ENCODE data around the gene PGLYRP1. TPM values are rescaled to one million over a fixed set of nuclear protein-coding genes. Genes with fewer than 3 reads are reported as not detected.

The PGLYRP1 gene
- total RNA-seq, 2 donors from 2014 or later, result not detected

GRCh38 chr19:45981350-45981749 lies 41.5 kb downstream of the PGLYRP1 start:
- no peak overlapping the region for H3K27ac ChIP-seq
- DNase-seq (ENCODE audit: low spot score), result no peak
- no peaks in the 10 kb centered on the region for H3K4me1 ChIP-seq (replicated peaks)
- H3K27me3 ChIP-seq (replicated peaks; ENCODE audit: insufficient read depth), result no peaks in the 10 kb centered on the region
- TF ChIP-seq POLR2A (IDR thresholded peaks at IDR 0.05) (no peak), POLR2AphosphoS5 (IDR thresholded peaks at IDR 0.05) (no peak)
- TF ChIP-seq, protein P1, sequence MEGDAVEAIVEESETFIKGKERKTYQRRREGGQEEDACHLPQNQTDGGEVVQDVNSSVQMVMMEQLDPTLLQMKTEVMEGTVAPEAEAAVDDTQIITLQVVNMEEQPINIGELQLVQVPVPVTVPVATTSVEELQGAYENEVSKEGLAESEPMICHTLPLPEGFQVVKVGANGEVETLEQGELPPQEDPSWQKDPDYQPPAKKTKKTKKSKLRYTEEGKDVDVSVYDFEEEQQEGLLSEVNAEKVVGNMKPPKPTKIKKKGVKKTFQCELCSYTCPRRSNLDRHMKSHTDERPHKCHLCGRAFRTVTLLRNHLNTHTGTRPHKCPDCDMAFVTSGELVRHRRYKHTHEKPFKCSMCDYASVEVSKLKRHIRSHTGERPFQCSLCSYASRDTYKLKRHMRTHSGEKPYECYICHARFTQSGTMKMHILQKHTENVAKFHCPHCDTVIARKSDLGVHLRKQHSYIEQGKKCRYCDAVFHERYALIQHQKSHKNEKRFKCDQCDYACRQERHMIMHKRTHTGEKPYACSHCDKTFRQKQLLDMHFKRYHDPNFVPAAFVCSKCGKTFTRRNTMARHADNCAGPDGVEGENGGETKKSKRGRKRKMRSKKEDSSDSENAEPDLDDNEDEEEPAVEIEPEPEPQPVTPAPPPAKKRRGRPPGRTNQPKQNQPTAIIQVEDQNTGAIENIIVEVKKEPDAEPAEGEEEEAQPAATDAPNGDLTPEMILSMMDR (IDR thresholded peaks at IDR 0.05), result no peak
- no peaks in the 10 kb centered on the region for H3K36me3 ChIP-seq
- intact Hi-C loops (cut with DNase I), result no loop called here
- no peaks in the 10 kb centered on the region for H3K9me3 ChIP-seq
- WGBS, result 33% methylated on average over 2 of the region's 2 CpGs
- H3K4me3 ChIP-seq, result no peak overlapping the region

DNA sequence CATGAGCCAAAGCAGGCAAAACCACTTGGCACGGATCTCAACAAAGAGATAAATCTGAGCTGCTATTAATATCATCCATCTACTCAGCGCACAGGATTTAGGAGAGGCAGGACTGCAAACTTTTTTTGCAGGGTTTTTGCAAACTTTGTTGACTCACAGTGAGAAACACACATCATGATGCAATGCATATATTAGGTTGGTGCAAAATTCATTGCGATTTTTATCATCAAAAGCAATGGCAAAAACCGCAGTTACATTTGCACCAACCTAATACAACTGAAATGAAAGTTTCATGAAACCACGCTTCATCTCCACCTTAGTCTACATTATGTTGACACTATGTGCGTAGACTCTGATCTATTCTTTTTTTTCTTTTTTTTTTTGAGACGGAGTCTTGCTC lies 44.7 kb downstream of the PGLYRP1 start:
- intact Hi-C loops (cut with DNase I), result no loop called here
- WGBS, result 71% methylated on average over 7 of the region's 7 CpGs
- peaks cover 1% of the 10 kb centered on the region for H3K27me3 ChIP-seq (replicated peaks; ENCODE audit: insufficient read depth)

GRCh38 chr19:45976178-45976577 lies 46.7 kb downstream of the PGLYRP1 start:
- Histone ChIP-seq H3K27me3 (replicated peaks; ENCODE audit: insufficient read depth) (peaks cover 11% of the 10 kb centered on the region), H3K4me3 (no peak overlapping the region)
- no peak for DNase-seq (ENCODE audit: low spot score)

More for the DNA sequence above, 44.7 kb downstream of the PGLYRP1 start:
- Histone ChIP-seq H3K36me3 (no peaks in the 10 kb centered on the region), H3K9me3 (no peaks in the 10 kb centered on the region), H3K4me3 (no peak overlapping the region), H3K27ac (no peak overlapping the region), H3K4me1 (replicated peaks) (no peaks in the 10 kb centered on the region)
- no peak for TF ChIP-seq POLR2AphosphoS5 (IDR thresholded peaks at IDR 0.05)
- TF ChIP-seq, protein P1 (IDR thresholded peaks at IDR 0.05), result no peak
- no peak for TF ChIP-seq POLR2A (IDR thresholded peaks at IDR 0.05)
- DNase-seq (ENCODE audit: low spot score), result no peak

GRCh38 chr19:45975306-45976070 lies 47.4 kb downstream of the PGLYRP1 start:
- H3K9me3 ChIP-seq, result no peaks in the 10 kb centered on the region
- intact Hi-C loops (cut with DNase I), result no loop called here
- no peak overlapping the region for H3K4me3 ChIP-seq
- peaks cover 11% of the 10 kb centered on the region for H3K27me3 ChIP-seq (replicated peaks; ENCODE audit: insufficient read depth)
- TF ChIP-seq POLR2AphosphoS5 (IDR thresholded peaks at IDR 0.05) (no peak), POLR2A (IDR thresholded peaks at IDR 0.05) (no peak)
- TF ChIP-seq, protein P1 (IDR thresholded peaks at IDR 0.05), result no peak
- H3K36me3 ChIP-seq, result no peaks in the 10 kb centered on the region
- 62% methylated on average over 11 of the region's 11 CpGs for WGBS
- H3K27ac ChIP-seq, result no peak overlapping the region
- no peaks in the 10 kb centered on the region for H3K4me1 ChIP-seq (replicated peaks)
- no peak for DNase-seq (ENCODE audit: low spot score)

More at GRCh38 chr19:45976178-45976577, 46.7 kb downstream of the PGLYRP1 start:
- no peaks in the 10 kb centered on the region for H3K4me1 ChIP-seq (replicated peaks)
- H3K36me3 ChIP-seq, result no peaks in the 10 kb centered on the region
- intact Hi-C loops (cut with DNase I), result no loop called here
- WGBS, result 42% methylated on average over 14 of the region's 14 CpGs
- H3K9me3 ChIP-seq, result no peaks in the 10 kb centered on the region
- TF ChIP-seq POLR2A (IDR thresholded peaks at IDR 0.05) (no peak), POLR2AphosphoS5 (IDR thresholded peaks at IDR 0.05) (no peak)
- TF ChIP-seq, protein P1 (IDR thresholded peaks at IDR 0.05), result no peak
- no peak overlapping the region for H3K27ac ChIP-seq
